K562 (cell line): ENCODE measurements around the gene TMEM208. TPM values are rescaled to one million over a fixed set of nuclear protein-coding genes. Genes with fewer than 3 reads are reported as not detected.
A peak's percentile ranks its signal among the peaks of the same experiment; 100 is the strongest.

Experiments
- BCLAF1 ChIP-seq, 2 experiments: fragments of 450-650 bp in 1 of 2; IDR thresholded peaks; 2 replicates each; pipeline ENCODE4 v1.6.1; 2011 to 2017; ENCODE audit warnings: low read depth in 2 of 2, antibody characterized with exemption in 1 of 2, borderline replicate concordance in 1 of 2, low read length in 1 of 2, mild to moderate bottlenecking in 1 of 2, mixed read lengths in 1 of 2; ENCODE audit not compliant: control insufficient read depth in 1 of 2
- CREBBP ChIP-seq: IDR thresholded peaks from one replicate; pipeline ENCODE4 v1.6.1; 2012; ENCODE audit warnings: low read depth, mild to moderate bottlenecking, control low read depth, inconsistent platforms, low read length
- KLF10 ChIP-seq: fragments of 250-450 bp; sonication (Bioruptor Pico); IDR thresholded peaks from 2 replicates; pipeline ENCODE4 v1.6.1; 2021; ENCODE audit warnings: matching md5 sums
- LEF1 ChIP-seq: fragments of 450-650 bp; IDR thresholded peaks from 2 replicates; pipeline ENCODE4 v1.6.1; 2016; ENCODE audit warnings: mild to moderate bottlenecking
- NFE2 ChIP-seq: IDR thresholded peaks from 2 replicates; pipeline ENCODE4 v1.6.1; 2014; ENCODE audit warnings: antibody characterized with exemption, low read depth
- NONO ChIP-seq, 2 experiments: fragments of 200-400 bp in 1 of 2; fragments of 450-650 bp in 1 of 2; formaldehyde crosslinking in 1 of 2; IDR thresholded peaks; 2 replicates each; pipeline ENCODE4 v1.6.1; 2017; ENCODE audit warnings: low read depth in 2 of 2, mild to moderate bottlenecking in 2 of 2, moderate library complexity in 2 of 2, low read length in 1 of 2
- NR3C1 ChIP-seq: sonication (generic); formaldehyde crosslinking; IDR thresholded peaks from 2 replicates; pipeline ENCODE4 v1.8.1; 2022; ENCODE audit warnings: missing genetic modification reagents
- POLR2H ChIP-seq: IDR thresholded peaks from 2 replicates; pipeline ENCODE4 v1.6.1; 2016; ENCODE audit warnings: missing genetic modification characterization, low read depth, mild to moderate bottlenecking, control low read depth, missing compliant biosample characterization, moderate library complexity
- RBM17 ChIP-seq: fragments of 200-400 bp; formaldehyde crosslinking; IDR thresholded peaks from 2 replicates; pipeline ENCODE4 v1.6.1; 2017; ENCODE audit warnings: low read depth, mild to moderate bottlenecking, low read length, borderline replicate concordance
- RFX1 ChIP-seq: fragments of 450-650 bp; IDR thresholded peaks from 2 replicates; pipeline ENCODE4 v1.6.1; 2016; ENCODE audit warnings: mild to moderate bottlenecking, moderate library complexity
- RUNX1 ChIP-seq: sonication (generic); IDR thresholded peaks from 2 replicates; pipeline ENCODE4 v1.6.1; 2016; ENCODE audit warnings: antibody characterized with exemption, low read depth
- SMAD1 ChIP-seq: fragments of 150-350 bp; IDR thresholded peaks from 2 replicates; pipeline ENCODE4 v1.6.1; 2014; ENCODE audit warnings: low read length, low read depth; ENCODE audit not compliant: partially characterized antibody
- SNAPC5 ChIP-seq: fragments of 250-450 bp; sonication (Bioruptor Pico); IDR thresholded peaks from 2 replicates; pipeline ENCODE4 v1.8.0; 2021; ENCODE audit warnings: moderate library complexity, mild to moderate bottlenecking, inconsistent platforms
- SOX6 ChIP-seq: fragments of 450-650 bp; IDR thresholded peaks from 2 replicates; pipeline ENCODE4 v1.6.1; 2014; ENCODE audit warnings: mild to moderate bottlenecking
- TAL1 ChIP-seq: fragments of 450-650 bp; IDR thresholded peaks from 2 replicates; pipeline ENCODE4 v1.6.1; 2016; ENCODE audit warnings: mild to moderate bottlenecking
- THRAP3 ChIP-seq: fragments of 450-650 bp; IDR thresholded peaks from 2 replicates; pipeline ENCODE4 v1.6.1; 2016; ENCODE audit warnings: mild to moderate bottlenecking, inconsistent platforms, borderline replicate concordance
- ZNF512 ChIP-seq: IDR thresholded peaks from 2 replicates; pipeline ENCODE4 v1.6.1; 2016; ENCODE audit warnings: missing genetic modification characterization, missing compliant biosample characterization
- polyA plus RNA-seq, 8 experiments: library from polyadenylated mRNA; depleted of rRNA in 4 of 8; stranded (reverse) in 5 of 8; unstranded in 3 of 8; fragments of >200 nt; fragmentation: Nextera tagmentation in 2 of 8; fragmentation: Illumina TruSeq in 1 of 8; extraction: Ambion mirVana in 2 of 8; extraction: Trizol in 1 of 8; gene quantifications; 2 replicates each; pipeline versions ENCODE4 v1.2.1 to v1.2.3, GENCODE V29; 2011 to 2014; ENCODE audit warnings: inconsistent platforms in 1 of 8, missing spikeins in 1 of 8
- total RNA-seq, 7 experiments: library from RNA; depleted of rRNA in 6 of 7; stranded (reverse); fragments of >200 nt in 6 of 7; fragmentation: Illumina TruSeq in 2 of 7; extraction: Trizol in 2 of 7; gene quantifications; 2 replicates each; pipeline versions ENCODE4 v1.2.1 to v1.2.3, GENCODE V29; 2011 to 2021; ENCODE audit warnings: low replicate concordance in 1 of 7
- TF ChIP-seq, protein P1 (sequence below): sonication (generic); formaldehyde crosslinking; IDR thresholded peaks from 2 replicates; pipeline ENCODE4 v1.9.0; 2022; ENCODE audit warnings: mild to moderate bottlenecking, missing genetic modification reagents
- TF ChIP-seq, protein P2 (sequence below): sonication (generic); formaldehyde crosslinking; IDR thresholded peaks from 2 replicates; pipeline ENCODE4 v1.8.1; 2023; ENCODE audit warnings: mild to moderate bottlenecking, missing genetic modification reagents, moderate library complexity
- TF ChIP-seq, protein P3 (sequence below): fragments of 450-650 bp; formaldehyde crosslinking; conservative IDR thresholded peaks from 2 replicates; pipeline ENCODE4 v1.4.0; 2022; ENCODE audit warnings: mild to moderate bottlenecking, missing genetic modification characterization

The TMEM208 gene
- total and polyA plus RNA-seq, 9 of the 15 experiments (the other 6 are each of a cell fraction or from before 2014, with no cell fraction given) = 31.8 to 239 (median 54.3) TPM

DNA sequence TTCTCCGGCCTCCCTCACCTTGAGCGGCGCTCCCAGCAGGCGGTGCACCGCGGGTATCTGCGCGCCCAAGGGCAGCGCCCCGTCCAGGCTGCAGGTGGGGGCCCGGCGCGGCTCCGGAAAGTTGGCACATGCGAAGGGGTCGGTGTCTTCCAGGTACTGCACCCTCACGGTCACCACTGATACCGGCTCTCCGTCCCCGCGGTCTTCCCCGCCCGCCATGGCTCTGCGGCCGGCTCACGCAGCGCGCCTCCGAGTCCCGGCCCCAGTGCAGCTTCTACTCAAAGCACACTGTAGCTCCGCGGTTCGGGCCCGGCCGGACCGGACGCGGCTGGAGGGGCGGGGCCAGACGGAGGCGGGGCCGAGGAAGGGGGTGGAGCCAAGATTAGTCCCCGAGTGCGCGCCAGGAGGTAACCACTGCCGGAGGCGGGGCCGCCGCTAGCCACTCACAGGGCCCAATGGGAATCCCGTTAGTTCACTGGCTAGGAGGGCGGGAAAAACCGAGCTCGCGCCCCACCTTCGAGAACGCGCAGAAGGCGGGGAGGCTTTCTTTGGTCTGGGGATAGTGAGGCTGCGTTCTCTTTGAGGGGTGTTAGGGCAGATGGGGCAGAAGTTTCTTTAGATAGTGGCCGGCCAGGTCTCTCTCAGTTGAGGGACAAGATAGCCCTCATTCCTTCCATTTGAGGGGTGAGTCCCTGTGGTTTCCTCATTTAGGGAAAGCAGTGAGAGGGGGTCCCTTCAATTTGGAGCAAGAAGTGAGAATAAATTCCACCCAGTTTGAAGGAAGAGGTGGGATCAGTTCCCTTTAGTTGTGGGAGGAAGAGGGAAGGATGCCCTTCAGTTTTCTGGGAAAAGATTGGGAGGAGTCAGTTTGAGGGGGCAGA, 20.5 kb downstream of the TMEM208 start, which contains the start of gene FHOD1 (continued):
- TF ChIP-seq BCLAF1 (IDR thresholded peaks at IDR 0.05; ENCODE audit: borderline replicate concordance in 1 of 2, control insufficient read depth in 1 of 2, low read depth in 2 of 2, low read length in 1 of 2) (no peak), KLF10 (CRISPR knock-in tag) (no peak), NFE2 (no peak), SMAD1 (peak; percentile 21), RFX1 (no peak), NR3C1 (CRISPR knock-in tag) (peak; percentile 24; the same call in 1 of the 2 replicates), CREBBP (no peak), SNAPC5 (CRISPR knock-in tag) (no peak), RUNX1 (no peak), LEF1 (no peak), ZNF512 (tag) (no peak), NONO (IDR thresholded peaks at IDR 0.05; ENCODE audit: low read depth in 2 of 2, low read length in 1 of 2) (no peak; a peak in 1 of 4 replicates), RBM17 (no peak), TAL1 (no peak; the same call in 1 of the 2 replicates), POLR2H (tag) (no peak), SOX6 (no peak), THRAP3 (peak; percentile 34; the same call in 1 of the 2 replicates)
- TF ChIP-seq, protein P1, sequence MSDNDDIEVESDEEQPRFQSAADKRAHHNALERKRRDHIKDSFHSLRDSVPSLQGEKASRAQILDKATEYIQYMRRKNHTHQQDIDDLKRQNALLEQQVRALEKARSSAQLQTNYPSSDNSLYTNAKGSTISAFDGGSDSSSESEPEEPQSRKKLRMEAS (CRISPR knock-in tag) = peak; percentile 82
- TF ChIP-seq, protein P2, sequence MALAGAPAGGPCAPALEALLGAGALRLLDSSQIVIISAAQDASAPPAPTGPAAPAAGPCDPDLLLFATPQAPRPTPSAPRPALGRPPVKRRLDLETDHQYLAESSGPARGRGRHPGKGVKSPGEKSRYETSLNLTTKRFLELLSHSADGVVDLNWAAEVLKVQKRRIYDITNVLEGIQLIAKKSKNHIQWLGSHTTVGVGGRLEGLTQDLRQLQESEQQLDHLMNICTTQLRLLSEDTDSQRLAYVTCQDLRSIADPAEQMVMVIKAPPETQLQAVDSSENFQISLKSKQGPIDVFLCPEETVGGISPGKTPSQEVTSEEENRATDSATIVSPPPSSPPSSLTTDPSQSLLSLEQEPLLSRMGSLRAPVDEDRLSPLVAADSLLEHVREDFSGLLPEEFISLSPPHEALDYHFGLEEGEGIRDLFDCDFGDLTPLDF (CRISPR knock-in tag) = peak; percentile 96
- TF ChIP-seq, protein P3, sequence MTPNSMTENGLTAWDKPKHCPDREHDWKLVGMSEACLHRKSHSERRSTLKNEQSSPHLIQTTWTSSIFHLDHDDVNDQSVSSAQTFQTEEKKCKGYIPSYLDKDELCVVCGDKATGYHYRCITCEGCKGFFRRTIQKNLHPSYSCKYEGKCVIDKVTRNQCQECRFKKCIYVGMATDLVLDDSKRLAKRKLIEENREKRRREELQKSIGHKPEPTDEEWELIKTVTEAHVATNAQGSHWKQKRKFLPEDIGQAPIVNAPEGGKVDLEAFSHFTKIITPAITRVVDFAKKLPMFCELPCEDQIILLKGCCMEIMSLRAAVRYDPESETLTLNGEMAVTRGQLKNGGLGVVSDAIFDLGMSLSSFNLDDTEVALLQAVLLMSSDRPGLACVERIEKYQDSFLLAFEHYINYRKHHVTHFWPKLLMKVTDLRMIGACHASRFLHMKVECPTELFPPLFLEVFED (CRISPR knock-in tag) = no peak
